MM.1S (cell line): Measurements from ENCODE around the gene NLRC3.

Source experiments
- DNase-seq: peaks from one replicate; pipeline ENCODE4 v3.0.0-alpha.2; 2015
- H2AFZ ChIP-seq: fragments of 300-600 bp; sonication (generic); 2 replicates; pipeline ENCODE4 v1.6.0; 2016; ENCODE audit warnings: antibody characterized with exemption, low read length
- H3F3A ChIP-seq: fragments of 300-600 bp; sonication (generic); 2 replicates; pipeline ENCODE4 v1.6.1; 2016; ENCODE audit warnings: mild to moderate bottlenecking, antibody characterized with exemption, low read length, moderate library complexity, mixed read lengths; ENCODE audit not compliant: insufficient read depth
- H3K27ac ChIP-seq: fragments of 300-600 bp; sonication (generic); 2 replicates; pipeline ENCODE4 v1.5.1; 2016; ENCODE audit warnings: mild to moderate bottlenecking, low read length
- H3K27me3 ChIP-seq: fragments of 300-600 bp; sonication (generic); replicated peaks from 2 replicates; pipeline ENCODE4 v1.6.0; 2016; ENCODE audit warnings: low read length; ENCODE audit not compliant: insufficient read depth
- H3K36me3 ChIP-seq: fragments of 300-600 bp; sonication (generic); replicated peaks from 2 replicates; pipeline ENCODE4 v1.6.1; 2016; ENCODE audit warnings: mild to moderate bottlenecking, low read length, mixed read lengths; ENCODE audit not compliant: insufficient read depth
- H3K4me1 ChIP-seq: fragments of 300-600 bp; sonication (generic); 2 replicates; pipeline ENCODE4 v1.6.1; 2016; ENCODE audit warnings: low read length, mixed read lengths
- H3K4me2 ChIP-seq: fragments of 300-600 bp; sonication (generic); 2 replicates; pipeline ENCODE4 v1.6.0; 2016; ENCODE audit warnings: low read depth, low read length
- H3K4me3 ChIP-seq: fragments of 300-600 bp; sonication (generic); 2 replicates; pipeline ENCODE4 v1.5.1; 2016; ENCODE audit warnings: low read length, mixed read lengths
- H3K79me2 ChIP-seq: fragments of 300-600 bp; sonication (generic); 2 replicates; pipeline ENCODE4 v1.6.1; 2016; ENCODE audit warnings: mixed run types, low read length, mixed read lengths
- H3K9ac ChIP-seq: fragments of 300-600 bp; sonication (generic); 2 replicates; pipeline ENCODE4 v1.6.1; 2016; ENCODE audit warnings: low read length, mixed read lengths
- H3K9me2 ChIP-seq: fragments of 300-600 bp; sonication (generic); replicated peaks from 2 replicates; pipeline ENCODE4 v1.6.1; 2016; ENCODE audit warnings: mild to moderate bottlenecking, low read length, mixed read lengths; ENCODE audit not compliant: insufficient read depth
- H3K9me3 ChIP-seq: fragments of 300-600 bp; sonication (generic); replicated peaks from 2 replicates; pipeline ENCODE4 v1.6.1; 2016; ENCODE audit warnings: mild to moderate bottlenecking, low read length, mixed read lengths; ENCODE audit not compliant: insufficient read depth
- H4K20me1 ChIP-seq: fragments of 300-600 bp; sonication (generic); 2 replicates; pipeline ENCODE4 v1.6.1; 2016; ENCODE audit warnings: mild to moderate bottlenecking, low read length, moderate library complexity, mixed read lengths; ENCODE audit not compliant: insufficient read depth
- EZH2 ChIP-seq: fragments of 300-600 bp; sonication (generic); optimal IDR thresholded peaks from 2 replicates; pipeline ENCODE3; 2017; ENCODE audit warnings: low read depth, mild to moderate bottlenecking, antibody characterized with exemption, low read length, mixed read lengths
- EZH2phosphoT487 ChIP-seq: fragments of 300-600 bp; sonication (generic); IDR thresholded peaks from 2 replicates; pipeline ENCODE4 v1.6.1; 2018; ENCODE audit warnings: antibody characterized with exemption, low read length
- TF ChIP-seq, protein P1 (sequence below): fragments of 300-600 bp; sonication (generic); IDR thresholded peaks from 2 replicates; pipeline ENCODE4 v1.5.1; 2016; ENCODE audit warnings: antibody characterized with exemption, low read length, mixed read lengths

The NLRC3 gene

GRCh38 chr16:3525951-3526350 lies 51.3 kb downstream of the NLRC3 start:
- H3K4me2 ChIP-seq: no peak overlapping the region

DNA sequence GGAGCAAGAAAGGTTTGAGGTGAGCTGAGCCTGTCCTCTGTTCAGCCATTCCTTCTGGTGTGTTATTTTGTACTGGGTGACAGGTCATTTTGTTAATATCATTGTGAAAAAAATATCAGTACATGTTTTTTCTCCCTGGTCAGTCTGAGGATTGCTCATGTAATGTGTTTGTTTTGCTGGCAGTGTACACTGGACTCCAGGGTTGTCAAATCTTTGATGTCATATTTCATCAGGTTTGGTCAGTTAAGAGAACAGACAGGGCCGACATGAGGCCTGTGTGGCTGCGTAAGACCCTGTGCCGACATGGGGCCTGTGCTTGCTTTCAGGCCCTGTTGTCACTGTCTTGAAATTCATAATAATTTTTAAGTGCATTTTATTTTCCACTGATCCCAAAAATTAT lies 53.9 kb downstream of the NLRC3 start:
- no peak overlapping the region for H3K27ac ChIP-seq
- no peaks in the 10 kb centered on the region for H3K9me2 ChIP-seq
- no peaks in the 10 kb centered on the region for H4K20me1 ChIP-seq
- no peak overlapping the region for H3K4me2 ChIP-seq
- H2AFZ ChIP-seq: no peak overlapping the region
- no peaks in the 10 kb centered on the region for H3K27me3 ChIP-seq
- H3K4me1 ChIP-seq: no peaks in the 10 kb centered on the region
- no peaks in the 10 kb centered on the region for H3K79me2 ChIP-seq
- H3K9me3 ChIP-seq: no peaks in the 10 kb centered on the region
- TF ChIP-seq EZH2phosphoT487 (no peak), EZH2 (no peak)
- H3K36me3 ChIP-seq: no peaks in the 10 kb centered on the region
- no peaks in the 10 kb centered on the region for H3F3A ChIP-seq
- no peak for DNase-seq
- no peak overlapping the region for H3K9ac ChIP-seq
- H3K4me3 ChIP-seq: no peak overlapping the region

More at GRCh38 chr16:3525951-3526350, 51.3 kb downstream of the NLRC3 start:
- Histone ChIP-seq H2AFZ (no peak overlapping the region), H3K4me3 (no peak overlapping the region), H3K4me1 (no peaks in the 10 kb centered on the region), H3K79me2 (no peaks in the 10 kb centered on the region), H3F3A (no peaks in the 10 kb centered on the region), H3K27ac (no peak overlapping the region), H3K9me3 (no peaks in the 10 kb centered on the region), H3K27me3 (no peaks in the 10 kb centered on the region), H3K9ac (no peak overlapping the region), H4K20me1 (no peaks in the 10 kb centered on the region), H3K36me3 (no peaks in the 10 kb centered on the region), H3K9me2 (no peaks in the 10 kb centered on the region)
- DNase-seq: no peak
- TF ChIP-seq EZH2: no peak
- TF ChIP-seq, protein P1, sequence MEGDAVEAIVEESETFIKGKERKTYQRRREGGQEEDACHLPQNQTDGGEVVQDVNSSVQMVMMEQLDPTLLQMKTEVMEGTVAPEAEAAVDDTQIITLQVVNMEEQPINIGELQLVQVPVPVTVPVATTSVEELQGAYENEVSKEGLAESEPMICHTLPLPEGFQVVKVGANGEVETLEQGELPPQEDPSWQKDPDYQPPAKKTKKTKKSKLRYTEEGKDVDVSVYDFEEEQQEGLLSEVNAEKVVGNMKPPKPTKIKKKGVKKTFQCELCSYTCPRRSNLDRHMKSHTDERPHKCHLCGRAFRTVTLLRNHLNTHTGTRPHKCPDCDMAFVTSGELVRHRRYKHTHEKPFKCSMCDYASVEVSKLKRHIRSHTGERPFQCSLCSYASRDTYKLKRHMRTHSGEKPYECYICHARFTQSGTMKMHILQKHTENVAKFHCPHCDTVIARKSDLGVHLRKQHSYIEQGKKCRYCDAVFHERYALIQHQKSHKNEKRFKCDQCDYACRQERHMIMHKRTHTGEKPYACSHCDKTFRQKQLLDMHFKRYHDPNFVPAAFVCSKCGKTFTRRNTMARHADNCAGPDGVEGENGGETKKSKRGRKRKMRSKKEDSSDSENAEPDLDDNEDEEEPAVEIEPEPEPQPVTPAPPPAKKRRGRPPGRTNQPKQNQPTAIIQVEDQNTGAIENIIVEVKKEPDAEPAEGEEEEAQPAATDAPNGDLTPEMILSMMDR: no peak
- TF ChIP-seq EZH2phosphoT487: no peak

GRCh38 chr16:3520841-3521240 lies 56.4 kb downstream of the NLRC3 start:
- no peak overlapping the region for H3K4me3 ChIP-seq
- H3K4me1 ChIP-seq: no peaks in the 10 kb centered on the region
- H3F3A ChIP-seq: no peaks in the 10 kb centered on the region
- no peaks in the 10 kb centered on the region for H3K36me3 ChIP-seq
- H2AFZ ChIP-seq: no peak overlapping the region
- H3K9me2 ChIP-seq: no peaks in the 10 kb centered on the region
- H3K27me3 ChIP-seq: no peaks in the 10 kb centered on the region
- no peaks in the 10 kb centered on the region for H3K9me3 ChIP-seq
- no peak overlapping the region for H3K9ac ChIP-seq
- H3K4me2 ChIP-seq: no peak overlapping the region
- no peaks in the 10 kb centered on the region for H3K79me2 ChIP-seq
- no peak for DNase-seq
- H4K20me1 ChIP-seq: no peaks in the 10 kb centered on the region
- TF ChIP-seq EZH2 (no peak), EZH2phosphoT487 (no peak)
- TF ChIP-seq, protein P1: no peak
- no peak overlapping the region for H3K27ac ChIP-seq

GRCh38 chr16:3520413-3520812 lies 56.8 kb downstream of the NLRC3 start:
- Histone ChIP-seq H3K27ac (no peak overlapping the region), H3K36me3 (no peaks in the 10 kb centered on the region), H3K9me3 (no peaks in the 10 kb centered on the region), H3K27me3 (no peaks in the 10 kb centered on the region), H3K79me2 (no peaks in the 10 kb centered on the region), H3F3A (no peaks in the 10 kb centered on the region), H3K4me2 (no peak overlapping the region), H2AFZ (no peak overlapping the region), H4K20me1 (no peaks in the 10 kb centered on the region), H3K4me3 (no peak overlapping the region), H3K4me1 (no peaks in the 10 kb centered on the region), H3K9me2 (no peaks in the 10 kb centered on the region), H3K9ac (no peak overlapping the region)
- TF ChIP-seq EZH2 (no peak), EZH2phosphoT487 (no peak)
- TF ChIP-seq, protein P1: no peak
- DNase-seq: no peak
